K562 (cell line): ENCODE results near the gene LBHD2. TPM values are rescaled to one million over a fixed set of nuclear protein-coding genes. Genes with fewer than 3 reads are reported as not detected.

Experiments used
- CBFA2T3 ChIP-seq: fragments of 450-650 bp; IDR thresholded peaks from 2 replicates; pipeline ENCODE4 v1.6.1; 2017
- ESRRB ChIP-seq: fragments of 250-450 bp; sonication (Bioruptor Pico); IDR thresholded peaks from 2 replicates; pipeline ENCODE4 v1.5.0; 2020; ENCODE audit warnings: mild to moderate bottlenecking, moderate library complexity, borderline replicate concordance
- IRF1 ChIP-seq: sonication (generic); formaldehyde crosslinking; IDR thresholded peaks from 2 replicates; pipeline ENCODE4 v1.8.0; 2022; ENCODE audit warnings: missing genetic modification reagents, mild to moderate bottlenecking, borderline replicate concordance
- MGA ChIP-seq: fragments of 450-650 bp; IDR thresholded peaks from 2 replicates; pipeline ENCODE4 v1.6.1; 2016; ENCODE audit warnings: mild to moderate bottlenecking, moderate library complexity
- MXD1 ChIP-seq: fragments of 250-450 bp; sonication (Bioruptor Pico); IDR thresholded peaks from 2 replicates; pipeline ENCODE4 v1.8.0; 2021; ENCODE audit warnings: borderline replicate concordance, mild to moderate bottlenecking, moderate library complexity; ENCODE audit not compliant: poor library complexity, severe bottlenecking
- NR2C2 ChIP-seq, 2 experiments: fragments of 200-800 bp in 1 of 2; sonication (Bioruptor generic) in 1 of 2; sonication (generic) in 1 of 2; formaldehyde crosslinking in 1 of 2; IDR thresholded peaks; 2 replicates each; pipeline versions ENCODE4 v1.6.1 to v1.8.0; 2016 to 2022; ENCODE audit warnings: mild to moderate bottlenecking in 1 of 2, missing compliant biosample characterization in 1 of 2, missing genetic modification characterization in 1 of 2, missing genetic modification reagents in 1 of 2
- PCBP1 ChIP-seq: fragments of 200-400 bp; formaldehyde crosslinking; IDR thresholded peaks from 2 replicates; pipeline ENCODE4 v1.6.1; 2018; ENCODE audit warnings: mild to moderate bottlenecking, low read depth, low read length; ENCODE audit not compliant: poor library complexity, severe bottlenecking
- PHF21A ChIP-seq: fragments of 450-650 bp; IDR thresholded peaks from 2 replicates; pipeline ENCODE4 v1.6.1; 2017; ENCODE audit warnings: low read depth, borderline replicate concordance
- PTRF ChIP-seq: fragments of 450-650 bp; IDR thresholded peaks from 2 replicates; pipeline ENCODE4 v1.6.1; 2016; ENCODE audit warnings: mild to moderate bottlenecking, missing genetic modification characterization, missing compliant biosample characterization
- TBP ChIP-seq: optimal IDR thresholded peaks from 2 replicates; pipeline ENCODE3; 2011; ENCODE audit warnings: low read depth, low read length, improper control_type of control experiment
- ZNF3 ChIP-seq: fragments of 250-450 bp; sonication (Bioruptor Pico); IDR thresholded peaks from 2 replicates; pipeline ENCODE4 v1.5.0; 2021; ENCODE audit warnings: mild to moderate bottlenecking, moderate library complexity
- polyA plus RNA-seq, 8 experiments: library from polyadenylated mRNA; depleted of rRNA in 4 of 8; stranded (reverse) in 5 of 8; unstranded in 3 of 8; fragments of >200 nt; fragmentation: Nextera tagmentation in 2 of 8; fragmentation: Illumina TruSeq in 1 of 8; extraction: Ambion mirVana in 2 of 8; extraction: Trizol in 1 of 8; gene quantifications; 2 replicates each; pipeline versions ENCODE4 v1.2.1 to v1.2.3, GENCODE V29; 2011 to 2014; ENCODE audit warnings: inconsistent platforms in 1 of 8, missing spikeins in 1 of 8
- total RNA-seq, 7 experiments: library from RNA; depleted of rRNA in 6 of 7; stranded (reverse); fragments of >200 nt in 6 of 7; fragmentation: Illumina TruSeq in 2 of 7; extraction: Trizol in 2 of 7; gene quantifications; 2 replicates each; pipeline versions ENCODE4 v1.2.1 to v1.2.3, GENCODE V29; 2011 to 2021; ENCODE audit warnings: low replicate concordance in 1 of 7
- TF ChIP-seq, protein P1 (sequence below): fragments of 450-650 bp; formaldehyde crosslinking; IDR thresholded peaks from 2 replicates; pipeline ENCODE4 v1.4.0; 2020; ENCODE audit warnings: mild to moderate bottlenecking, moderate library complexity

The LBHD2 gene
- total and polyA plus RNA-seq, 9 of the 15 experiments (the other 6 are each of a cell fraction or from before 2014, with no cell fraction given), result not detected

GRCh38 chr14:103107941-103108748, 24.1 kb downstream of the LBHD2 start (continued):
- TF ChIP-seq PTRF (tag) (no peak), PHF21A (no peak), TBP (peak; percentile 24), ESRRB (CRISPR knock-in tag) (no peak), MGA (peak; percentile 85), ZNF3 (no peak), IRF1 (CRISPR knock-in tag) (no peak), NR2C2 (CRISPR knock-in tag; IDR thresholded peaks at IDR 0.05) (0 out of 2 replicates have a peak, but pooled peaks have one; percentile 15), NR2C2 (tag; IDR thresholded peaks at IDR 0.05) (peak; percentile 51; the same call in 1 of the 2 replicates), PCBP1 (no peak), CBFA2T3 (peak; percentile 27), MXD1 (no peak)
- TF ChIP-seq, protein P1, sequence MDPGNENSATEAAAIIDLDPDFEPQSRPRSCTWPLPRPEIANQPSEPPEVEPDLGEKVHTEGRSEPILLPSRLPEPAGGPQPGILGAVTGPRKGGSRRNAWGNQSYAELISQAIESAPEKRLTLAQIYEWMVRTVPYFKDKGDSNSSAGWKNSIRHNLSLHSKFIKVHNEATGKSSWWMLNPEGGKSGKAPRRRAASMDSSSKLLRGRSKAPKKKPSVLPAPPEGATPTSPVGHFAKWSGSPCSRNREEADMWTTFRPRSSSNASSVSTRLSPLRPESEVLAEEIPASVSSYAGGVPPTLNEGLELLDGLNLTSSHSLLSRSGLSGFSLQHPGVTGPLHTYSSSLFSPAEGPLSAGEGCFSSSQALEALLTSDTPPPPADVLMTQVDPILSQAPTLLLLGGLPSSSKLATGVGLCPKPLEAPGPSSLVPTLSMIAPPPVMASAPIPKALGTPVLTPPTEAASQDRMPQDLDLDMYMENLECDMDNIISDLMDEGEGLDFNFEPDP, result no peak
